ENCODE results near the gene CAMK2A. TPM values are rescaled to one million over a fixed set of nuclear protein-coding genes. Genes with fewer than 3 reads are reported as not detected.

Gene CAMK2A
- total RNA-seq, 1 experiment from 2014 or later = not detected

DNA sequence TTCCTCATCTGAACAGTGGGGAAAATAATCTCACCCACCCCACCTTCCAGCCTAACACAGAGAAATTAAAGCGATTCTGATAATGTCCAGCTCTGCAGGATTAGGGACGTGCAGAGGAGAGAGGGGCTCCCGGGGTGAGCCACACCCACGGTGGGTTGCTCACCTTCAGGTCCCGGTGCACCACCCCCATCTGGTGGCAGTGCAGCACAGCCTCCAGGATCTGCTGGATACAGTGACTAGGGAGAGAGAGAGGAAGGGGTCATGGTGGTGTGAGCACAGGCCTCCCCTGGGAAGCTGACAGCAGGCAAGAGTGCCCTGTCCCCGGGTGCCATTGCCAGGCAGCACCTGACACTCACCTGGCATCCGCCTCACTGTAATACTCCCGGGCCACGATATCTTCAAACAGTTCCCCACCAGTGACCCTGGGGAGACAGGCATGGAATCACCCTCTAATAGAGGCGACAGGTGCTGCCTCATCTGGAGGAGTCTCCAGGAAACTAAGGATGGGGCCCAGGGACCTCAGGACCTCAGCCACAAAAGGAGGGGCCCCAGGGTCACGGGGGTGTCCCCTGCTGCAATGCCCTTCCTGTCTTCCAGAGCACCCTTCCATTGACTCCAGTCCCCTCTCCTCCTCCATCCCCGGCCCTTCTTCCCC lies 33.0 kb downstream of the CAMK2A start:
- Mint-ChIP-seq H3K27ac (ENCODE audit: unreplicated experiment) (no peak overlapping the region), H3K4me1 (ENCODE audit: low read depth, unreplicated experiment) (peaks cover 8% of the 10 kb centered on the region), H3K36me3 (ENCODE audit: insufficient read depth, unreplicated experiment) (no peaks in the 10 kb centered on the region), H3K4me3 (ENCODE audit: unreplicated experiment) (no peak overlapping the region), H3K9me3 (ENCODE audit: unreplicated experiment) (no peaks in the 10 kb centered on the region), H3K27me3 (ENCODE audit: insufficient read depth, unreplicated experiment) (no peaks in the 10 kb centered on the region)
- H3K4me3 ChIP-seq (ENCODE audit: low read depth, low read length) = no peak overlapping the region
- TF ChIP-seq CTCF (IDR thresholded peaks at IDR 0.05; ENCODE audit: insufficient read depth in 1 of 2, low read depth in 1 of 2, low read length in 1 of 2, severe bottlenecking in 1 of 2, unreplicated experiment in 1 of 2) = peak in 1 of 2 experiments; percentile 44
- intact Hi-C loops (cut with micrococcal nuclease; ENCODE audit: unreplicated experiment) = no loop called here
- BruUV-seq (replicated peaks) = no TSS peak
- DNase-seq = peak in 1 of 2 experiments; percentile 45
- no peaks in the 10 kb centered on the region; the same call in 1 of the 2 replicates for H3K36me3 ChIP-seq (ENCODE audit: control insufficient read depth, insufficient read depth, low read length)
- H3K4me1 ChIP-seq = peaks cover 44% of the 10 kb centered on the region
- no peaks in the 10 kb centered on the region for H3K9me3 ChIP-seq
- CTCF ChIA-PET = no interaction called here
- POLR2A ChIA-PET = no interaction called here
- no peaks in the 10 kb centered on the region for H3K27me3 ChIP-seq (replicated peaks; ENCODE audit: control insufficient read depth, insufficient read depth, low read length)

DNA sequence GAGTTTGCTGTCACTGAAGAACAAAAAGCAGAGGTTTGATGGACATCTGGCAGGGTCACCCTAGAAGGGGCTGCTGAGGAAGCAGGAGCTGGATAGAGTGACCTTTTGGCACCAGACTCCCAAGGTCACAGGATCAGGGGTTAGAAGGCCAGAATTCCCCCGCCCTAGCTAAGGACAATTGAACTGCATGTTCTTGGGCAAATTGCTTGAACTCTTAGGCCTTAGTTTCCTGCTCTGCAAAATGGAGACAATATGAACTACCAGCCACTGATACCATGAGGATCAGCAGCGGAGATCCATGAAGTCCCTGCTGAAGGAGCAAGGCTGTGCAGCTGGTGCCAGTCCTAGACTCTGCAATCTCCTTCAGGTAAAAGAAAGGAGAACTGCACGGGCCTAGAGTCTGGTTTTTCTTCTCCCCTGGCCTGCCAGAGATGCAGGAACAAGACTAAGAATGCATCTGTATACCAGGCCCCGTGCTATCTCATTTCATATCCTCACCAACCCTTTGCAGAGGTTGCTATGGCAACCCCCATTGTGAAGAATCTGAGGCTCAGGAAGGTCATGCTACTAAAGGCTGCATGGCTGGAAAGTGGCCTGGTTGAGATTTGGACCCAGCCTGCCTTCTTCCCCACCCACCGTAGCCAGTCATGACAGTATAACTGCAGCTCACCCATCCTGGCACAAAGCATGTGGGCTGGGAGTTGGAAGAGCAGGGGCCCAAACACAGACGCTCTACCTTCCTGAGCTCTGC lies 33.7 kb downstream of the CAMK2A start:
- Mint-ChIP-seq H3K27me3 (ENCODE audit: insufficient read depth, unreplicated experiment) (no peaks in the 10 kb centered on the region), H3K4me3 (ENCODE audit: unreplicated experiment) (no peak overlapping the region), H3K9me3 (ENCODE audit: unreplicated experiment) (no peaks in the 10 kb centered on the region), H3K36me3 (ENCODE audit: insufficient read depth, unreplicated experiment) (no peaks in the 10 kb centered on the region), H3K4me1 (ENCODE audit: low read depth, unreplicated experiment) (peaks cover 8% of the 10 kb centered on the region), H3K27ac (ENCODE audit: unreplicated experiment) (no peak overlapping the region)
- Histone ChIP-seq H3K36me3 (ENCODE audit: control insufficient read depth, insufficient read depth, low read length) (no peaks in the 10 kb centered on the region; the same call in 1 of the 2 replicates), H3K4me1 (peaks cover 44% of the 10 kb centered on the region), H3K9me3 (no peaks in the 10 kb centered on the region), H3K27me3 (replicated peaks; ENCODE audit: control insufficient read depth, insufficient read depth, low read length) (no peaks in the 10 kb centered on the region), H3K4me3 (ENCODE audit: low read depth, low read length) (no peak overlapping the region)
- intact Hi-C loops (cut with micrococcal nuclease; ENCODE audit: unreplicated experiment) = no loop called here
- no peak for DNase-seq
- TF ChIP-seq CTCF (IDR thresholded peaks at IDR 0.05; ENCODE audit: insufficient read depth in 1 of 2, low read depth in 1 of 2, low read length in 1 of 2, severe bottlenecking in 1 of 2, unreplicated experiment in 1 of 2) = no peak
- ChIA-PET POLR2A (no interaction called here), CTCF (interaction anchor here (1.0 to 1.5 kb wide), 2 partner anchors 10 to 38 kb away, joined by 3 to 5 read pairs; no protein-coding TSS in a partner anchor)
- no TSS peak for BruUV-seq (replicated peaks)

DNA sequence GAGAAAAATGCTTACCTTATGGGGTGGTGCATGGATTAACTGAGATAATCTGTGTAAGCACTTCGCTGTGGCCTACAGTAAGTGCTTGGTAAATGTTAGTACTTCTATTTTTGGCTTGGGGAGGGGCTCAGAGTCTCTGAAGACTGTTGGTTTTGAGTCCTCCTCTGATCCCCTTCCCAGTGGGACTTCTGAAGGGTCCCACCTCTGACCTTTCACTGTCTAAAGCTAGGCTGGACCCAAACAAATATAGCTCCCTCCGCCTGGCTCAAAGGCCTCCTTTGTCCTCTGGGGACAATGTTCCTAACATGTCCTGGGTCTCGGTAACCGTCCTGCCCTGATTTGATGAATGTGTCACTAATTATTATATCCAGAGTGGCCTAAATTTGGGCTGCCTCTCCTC lies 34.8 kb downstream of the CAMK2A start:
- H3K27me3 Mint-ChIP-seq (ENCODE audit: insufficient read depth, unreplicated experiment) = no peaks in the 10 kb centered on the region
- POLR2A ChIA-PET = no interaction called here
- H3K4me3 Mint-ChIP-seq (ENCODE audit: unreplicated experiment) = no peak overlapping the region

More for the DNA sequence above, 34.8 kb downstream of the CAMK2A start:
- H3K9me3 Mint-ChIP-seq (ENCODE audit: unreplicated experiment) = no peaks in the 10 kb centered on the region
- no peak overlapping the region for H3K4me3 ChIP-seq (ENCODE audit: low read depth, low read length)
- CTCF ChIA-PET = interaction anchor here (1.0 to 1.5 kb wide), 4 partner anchors 27 to 40 kb away, joined by 3 to 5 read pairs (median 4); no protein-coding TSS in a partner anchor
- intact Hi-C loops (cut with micrococcal nuclease; ENCODE audit: unreplicated experiment) = no loop called here
- peaks cover 8% of the 10 kb centered on the region for H3K4me1 Mint-ChIP-seq (ENCODE audit: low read depth, unreplicated experiment)
- BruUV-seq (replicated peaks) = no TSS peak
- H3K36me3 ChIP-seq (ENCODE audit: control insufficient read depth, insufficient read depth, low read length) = no peaks in the 10 kb centered on the region; the same call in 1 of the 2 replicates
- no peaks in the 10 kb centered on the region for H3K9me3 ChIP-seq
- H3K4me1 ChIP-seq = peaks cover 44% of the 10 kb centered on the region
- no peak overlapping the region for H3K27ac Mint-ChIP-seq (ENCODE audit: unreplicated experiment)
- H3K36me3 Mint-ChIP-seq (ENCODE audit: insufficient read depth, unreplicated experiment) = no peaks in the 10 kb centered on the region
- no peak for TF ChIP-seq CTCF (IDR thresholded peaks at IDR 0.05; ENCODE audit: insufficient read depth in 1 of 2, low read depth in 1 of 2, low read length in 1 of 2, severe bottlenecking in 1 of 2, unreplicated experiment in 1 of 2)
- H3K27me3 ChIP-seq (replicated peaks; ENCODE audit: control insufficient read depth, insufficient read depth, low read length) = no peaks in the 10 kb centered on the region
- DNase-seq = peak in 1 of 2 experiments; percentile 44
